NCI-H2196 (cell line): Measurements from ENCODE around the gene CCDC180.
"Not testable (repeated sequence)": the region's sequence is repeated elsewhere in the genome, so short reads cannot be mapped to it uniquely, and the experiment has no call there.

ENCODE experiments used
- DNase-seq: peaks from one replicate; lab custom pipeline; 2025; ENCODE audit not compliant: unreplicated experiment; lab: John Stamatoyannopoulos, UW

CCDC180 gene

DNA sequence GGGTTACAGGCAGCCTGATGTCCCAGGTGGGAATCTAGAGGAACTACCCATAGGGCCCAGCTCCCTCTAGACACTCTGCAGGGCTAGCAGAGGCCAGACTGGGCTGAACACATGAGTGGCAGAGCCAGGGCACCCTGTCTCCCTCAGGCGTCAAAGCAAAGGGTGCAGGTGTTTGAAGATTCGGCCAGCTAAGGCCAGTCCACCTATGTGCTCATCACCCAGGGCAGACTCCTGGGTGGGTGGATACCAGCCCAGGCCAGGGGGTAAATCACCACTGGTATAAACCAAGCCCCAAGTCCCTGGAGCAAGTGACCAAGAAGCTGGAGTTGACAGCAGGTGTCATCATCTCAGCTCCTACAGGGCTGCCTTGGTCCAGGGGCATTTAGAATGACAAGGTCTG is 3.4 kb downstream of the CCDC180 start:
- DNase-seq, result no peak

DNA sequence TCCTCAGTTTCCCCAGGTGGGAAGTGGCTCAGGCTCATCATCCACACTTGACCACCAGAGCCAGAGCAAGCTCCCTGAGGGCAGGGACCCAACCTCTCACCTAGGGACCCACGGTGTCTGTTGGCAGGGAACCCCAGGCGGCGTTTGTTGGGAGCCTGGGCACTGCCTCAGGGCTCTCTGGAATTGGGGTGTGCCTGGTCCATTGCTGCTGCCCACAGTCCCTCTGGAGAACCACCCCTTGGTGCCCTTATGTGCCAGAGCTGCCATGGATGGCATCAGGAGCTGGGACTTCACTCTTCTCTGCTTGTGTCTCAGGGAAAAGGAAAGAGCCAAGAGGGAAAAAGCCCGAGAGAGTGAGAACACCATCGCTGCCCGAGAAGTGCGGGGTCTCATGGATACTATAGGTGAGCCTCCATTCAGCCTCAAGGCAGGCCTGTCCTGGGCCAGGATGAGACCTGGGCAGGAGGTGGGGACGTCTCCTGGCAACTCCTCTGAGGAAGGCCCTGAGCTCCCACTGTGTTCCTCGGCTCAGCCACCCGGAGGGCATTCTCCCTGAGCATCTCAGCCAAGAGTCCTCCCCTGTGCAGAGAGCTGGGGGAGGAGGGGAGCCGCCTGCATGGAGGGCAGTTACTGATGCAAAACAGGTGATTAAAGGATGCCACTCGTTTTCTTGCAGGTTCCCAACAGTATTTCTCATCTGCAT is 4.5 kb downstream of the CCDC180 start:
- no peak for DNase-seq

DNA sequence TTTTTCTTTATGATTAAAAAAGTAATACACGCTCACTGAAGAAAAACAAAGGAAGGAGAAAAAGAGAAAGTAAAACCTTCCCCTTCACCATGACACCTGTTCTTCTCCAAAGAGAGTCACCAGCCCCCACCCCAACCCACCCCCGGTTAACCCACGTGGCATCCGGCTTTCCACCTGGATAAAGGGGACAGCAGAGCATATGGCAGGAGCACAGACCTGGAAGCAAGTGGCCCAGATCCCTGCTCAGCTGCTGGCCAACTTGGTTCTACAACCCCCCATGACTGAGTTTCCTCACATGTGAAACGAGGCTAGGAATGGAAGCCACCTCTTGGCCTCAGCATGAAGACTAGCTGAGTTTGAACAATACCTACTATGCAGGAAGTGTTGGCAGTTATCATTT is 5.1 kb downstream of the CCDC180 start:
- no peak for DNase-seq

DNA sequence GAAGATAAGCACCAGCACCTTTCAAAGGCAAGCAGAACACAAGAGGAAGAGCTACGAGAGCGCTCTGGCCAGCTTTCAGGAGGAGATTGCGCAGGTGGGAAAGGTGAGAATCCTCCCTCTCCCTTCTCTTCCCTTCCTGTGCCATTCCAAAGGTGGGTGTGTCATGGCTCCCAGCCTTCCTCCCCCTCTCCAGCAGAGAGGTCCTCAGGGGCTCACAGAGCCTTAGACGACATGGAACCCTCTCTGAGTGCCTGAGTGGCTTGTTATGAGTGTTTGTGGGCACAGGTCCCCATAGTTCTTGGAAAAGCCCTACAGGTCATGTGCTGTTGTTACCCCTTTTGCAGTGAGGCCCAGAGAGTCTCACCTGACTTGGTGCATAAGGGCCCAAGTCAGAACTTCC is 5.8 kb downstream of the CCDC180 start:
- no peak for DNase-seq

DNA sequence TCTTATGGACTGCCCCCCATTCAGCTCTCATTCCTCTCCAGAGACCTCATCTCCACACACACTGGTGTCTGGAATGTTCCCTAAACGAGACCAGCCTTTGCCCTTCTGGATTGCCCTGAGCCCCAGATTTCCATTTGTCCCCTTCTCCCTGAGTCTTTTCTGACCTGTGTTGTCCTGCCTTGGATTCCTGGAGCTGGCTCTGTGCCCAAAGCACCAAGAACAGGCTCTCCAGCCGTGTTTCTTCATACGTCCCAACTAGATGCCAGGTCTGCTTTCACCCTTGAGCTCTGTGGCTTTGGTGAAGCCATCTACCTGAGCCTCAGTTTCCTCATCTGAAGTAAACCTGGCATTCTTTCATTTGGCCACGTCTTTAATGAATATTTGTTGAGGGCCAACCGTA is 6.3 kb downstream of the CCDC180 start:
- no peak for DNase-seq

DNA sequence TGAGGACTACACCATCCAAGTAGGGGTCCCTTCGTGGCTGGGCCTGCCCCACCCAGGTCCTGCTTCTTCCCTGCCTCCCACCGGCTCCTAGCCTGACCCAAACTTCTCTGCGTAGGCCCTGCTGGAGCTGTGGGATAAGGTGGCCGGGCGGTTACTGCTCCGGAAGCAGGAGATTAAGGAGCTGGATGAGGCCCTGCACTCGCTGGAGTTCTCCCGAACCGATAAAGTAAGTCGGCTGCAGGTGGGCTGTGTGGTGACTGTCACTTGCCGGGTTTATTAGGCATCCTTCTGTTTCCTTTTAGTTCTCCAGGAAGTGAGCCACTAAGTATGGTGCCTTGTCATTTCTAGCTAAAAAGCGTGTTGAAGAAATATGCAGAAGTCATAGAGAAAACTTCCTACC is 7.0 kb downstream of the CCDC180 start:
- no peak for DNase-seq

DNA sequence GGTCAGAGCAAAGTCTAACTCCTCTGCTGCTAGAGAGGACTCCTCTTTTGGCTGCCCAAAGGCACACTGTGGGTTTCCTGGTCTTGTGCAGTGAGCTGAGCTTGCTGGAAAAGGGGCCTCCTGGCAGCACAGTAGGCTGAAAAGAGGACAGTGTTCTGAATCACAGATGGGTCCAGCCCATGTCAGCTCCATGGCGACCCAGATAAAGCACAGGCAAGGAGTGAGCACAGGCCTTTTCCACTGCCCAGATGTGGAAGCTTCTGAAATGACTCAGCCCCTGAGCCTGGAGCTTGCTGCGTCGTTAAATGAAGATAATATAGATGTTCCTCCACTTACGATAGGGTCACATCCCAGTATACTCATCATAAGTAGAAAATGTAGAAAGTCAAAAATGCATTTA is 8.1 kb downstream of the CCDC180 start:
- DNase-seq, result no peak

DNA sequence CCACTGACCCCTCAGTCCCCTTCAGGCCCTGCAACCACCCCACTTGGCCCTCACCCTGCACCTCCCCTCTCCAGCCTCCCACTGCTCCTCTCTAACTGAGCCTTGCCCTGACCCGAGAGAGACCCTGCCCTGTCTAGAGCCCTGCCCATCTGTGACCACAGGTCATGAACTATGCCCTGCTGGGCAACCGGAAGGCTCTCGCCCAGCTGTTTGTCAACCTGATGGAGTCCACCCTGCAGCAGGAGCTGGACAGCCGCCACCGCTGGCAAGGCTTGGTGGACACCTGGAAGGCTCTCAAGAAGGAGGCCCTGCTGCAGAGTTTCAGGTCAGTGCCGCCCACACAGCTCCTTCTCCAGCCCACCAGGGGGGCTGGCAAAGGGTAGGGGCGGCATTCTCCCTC is 9.4 kb downstream of the CCDC180 start:
- DNase-seq, result no peak

DNA sequence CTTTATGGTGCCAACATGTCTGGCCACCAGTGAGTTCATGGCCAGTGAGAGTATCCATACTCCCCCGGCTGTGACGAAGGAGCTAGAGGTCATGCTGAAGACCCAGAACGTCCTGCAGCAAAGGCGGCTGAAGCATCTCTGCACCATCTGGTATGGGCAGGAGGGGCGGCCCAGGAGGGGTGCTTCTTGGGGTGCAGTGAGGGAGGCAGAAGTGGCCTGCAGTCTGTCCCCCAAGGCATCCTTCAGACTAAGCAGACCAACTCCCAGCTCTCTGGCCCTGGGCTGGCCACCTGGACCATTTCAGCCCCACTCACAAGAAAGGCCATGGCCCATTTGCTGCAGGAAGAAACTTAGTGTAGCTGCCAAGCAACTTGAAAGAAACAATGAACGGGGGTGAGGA is 11.0 kb downstream of the CCDC180 start:
- DNase-seq, result no peak

DNA sequence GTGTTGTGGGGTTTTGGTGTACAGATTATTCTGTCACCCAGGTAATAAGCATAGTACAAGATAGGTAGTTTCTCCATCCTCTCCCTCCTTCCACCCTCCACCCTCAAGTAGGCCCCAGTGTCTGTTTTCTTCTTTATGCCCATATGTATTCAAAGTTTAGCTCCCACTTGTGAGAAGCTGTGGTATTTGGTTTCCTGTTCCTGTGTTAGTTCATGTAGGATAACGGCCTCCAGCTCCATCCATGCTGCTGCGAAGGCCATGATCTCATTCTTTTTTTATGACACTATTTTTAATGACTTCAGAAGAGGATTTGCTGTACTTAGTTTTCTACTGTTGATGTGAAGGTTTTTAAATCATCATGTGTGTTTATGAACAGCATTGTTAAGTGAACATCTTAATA is 11.9 kb downstream of the CCDC180 start:
- DNase-seq, result no peak

DNA sequence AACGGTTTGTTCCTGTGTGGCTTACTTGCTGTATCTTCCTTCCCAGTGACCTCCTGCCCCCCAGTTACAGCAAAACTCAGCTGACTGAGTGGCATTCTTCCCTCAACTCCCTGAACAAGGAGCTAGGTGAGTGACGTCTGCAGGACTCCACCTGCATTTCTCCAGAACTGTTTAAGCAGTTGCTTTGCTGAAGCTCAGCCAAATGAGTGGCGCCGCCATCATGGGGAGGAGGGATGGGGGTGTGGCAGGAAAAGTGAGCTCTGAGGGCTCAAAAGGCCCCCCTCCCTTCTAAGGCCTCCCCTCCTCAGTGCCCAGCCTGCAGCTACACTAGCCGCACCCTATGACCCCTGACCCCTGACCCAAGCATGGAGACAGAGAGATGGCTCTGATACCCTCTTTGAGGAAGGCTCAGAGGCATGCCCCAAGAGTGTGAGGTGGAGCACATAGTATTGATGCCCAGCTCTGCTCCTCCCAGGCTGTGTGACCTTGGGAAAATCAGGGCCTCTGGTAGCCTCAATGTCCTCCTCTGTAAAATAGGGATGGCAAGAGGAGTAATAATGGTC is 12.7 kb downstream of the CCDC180 start:
- no peak for DNase-seq

DNA sequence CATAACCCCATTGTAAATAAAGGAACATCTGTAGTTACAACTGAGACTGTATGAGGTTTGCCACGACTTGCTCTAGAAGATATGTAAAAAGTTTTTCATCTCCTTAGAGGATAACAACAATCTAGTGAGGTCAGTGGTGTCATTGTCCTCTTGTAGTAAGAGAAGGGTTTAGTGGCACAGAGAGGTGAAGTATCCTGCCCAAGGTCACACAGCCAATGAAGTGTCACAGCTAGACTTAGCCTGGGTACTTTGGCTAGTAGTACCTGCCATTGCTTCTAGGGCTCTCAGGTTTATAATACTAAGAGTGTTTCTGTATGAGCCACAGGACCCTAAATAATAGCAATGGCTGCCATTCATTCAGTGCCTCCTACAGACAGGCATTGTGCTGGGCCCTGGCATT is 13.8 kb downstream of the CCDC180 start:
- no peak for DNase-seq

DNA sequence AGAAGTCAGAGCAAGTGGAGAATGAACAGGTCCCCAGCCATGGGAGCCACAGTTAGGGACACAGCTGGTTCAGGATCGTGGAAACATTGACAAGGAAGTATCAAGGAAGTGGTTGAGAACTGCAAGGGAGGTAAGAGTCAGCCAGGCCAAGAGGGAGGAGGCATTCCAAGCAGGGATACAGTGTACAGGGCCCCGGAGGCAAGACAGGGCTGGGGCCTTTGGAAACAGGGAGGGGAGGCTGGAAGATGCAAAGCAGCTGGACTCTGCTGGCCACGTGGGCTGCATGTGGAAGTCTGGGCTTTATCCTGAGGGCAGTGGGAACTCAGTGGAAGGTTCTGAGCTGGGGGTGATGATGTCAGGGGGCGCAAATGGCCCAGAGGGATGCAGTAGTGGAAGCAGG is 14.2 kb downstream of the CCDC180 start:
- DNase-seq, result no peak

DNA sequence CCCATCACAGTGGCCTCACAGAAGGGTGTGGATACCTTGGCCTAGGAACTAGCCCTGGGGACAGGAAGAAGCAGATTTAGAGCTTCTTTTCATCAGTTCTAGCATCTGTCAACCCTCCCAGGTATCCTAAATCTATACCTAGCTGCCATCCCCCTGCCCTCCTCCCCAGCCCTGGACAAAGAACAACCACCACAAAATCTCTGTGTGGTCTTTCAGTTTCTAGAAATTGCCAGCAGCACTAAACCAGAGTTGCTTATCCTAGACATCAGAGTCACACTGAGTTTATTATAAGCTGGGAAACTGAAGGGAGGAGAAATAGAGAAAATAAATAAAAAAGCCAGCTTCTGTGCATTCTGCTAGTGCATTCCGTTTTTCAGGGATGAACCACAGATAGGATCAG is 14.6 kb downstream of the CCDC180 start:
- no peak for DNase-seq

DNA sequence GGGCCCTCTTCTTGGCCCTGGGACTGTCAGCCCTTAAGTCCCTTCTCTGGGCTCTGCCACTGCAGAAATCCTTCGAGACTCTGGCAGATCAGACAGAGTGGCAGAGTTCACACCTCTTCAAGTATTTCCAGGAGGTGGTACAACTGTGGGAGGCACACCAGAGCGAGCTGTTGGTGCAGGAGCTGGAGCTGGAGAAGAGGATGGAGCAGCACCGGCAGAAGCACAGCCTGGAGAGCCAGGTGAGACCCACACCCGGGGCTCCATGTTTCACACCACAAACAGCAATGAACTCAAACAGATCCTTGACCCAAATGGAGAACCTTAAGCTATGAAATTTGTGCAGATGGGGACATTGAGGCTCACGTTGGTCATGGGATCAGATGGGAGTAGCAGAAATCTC is 17.5 kb downstream of the CCDC180 start:
- DNase-seq, result no peak

DNA sequence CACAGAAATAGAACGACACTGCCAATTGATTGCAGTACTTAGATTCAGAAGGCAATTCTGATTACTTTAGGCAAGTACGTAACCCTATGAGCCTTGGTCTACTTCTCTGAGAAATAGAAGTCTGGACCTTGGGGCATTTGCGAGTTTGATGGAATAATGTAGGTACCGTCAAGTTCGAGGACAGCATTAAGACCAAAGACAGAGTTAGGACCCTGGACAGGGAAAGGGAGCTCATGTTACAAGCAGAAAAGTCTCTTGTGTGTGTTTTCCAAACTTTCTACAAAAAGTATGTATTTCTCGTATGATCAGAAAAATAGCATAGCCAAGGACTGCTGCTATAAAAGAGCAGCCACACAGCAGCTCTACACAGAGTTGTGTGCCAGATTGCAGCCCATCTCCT is 20.1 kb downstream of the CCDC180 start:
- no peak for DNase-seq

DNA sequence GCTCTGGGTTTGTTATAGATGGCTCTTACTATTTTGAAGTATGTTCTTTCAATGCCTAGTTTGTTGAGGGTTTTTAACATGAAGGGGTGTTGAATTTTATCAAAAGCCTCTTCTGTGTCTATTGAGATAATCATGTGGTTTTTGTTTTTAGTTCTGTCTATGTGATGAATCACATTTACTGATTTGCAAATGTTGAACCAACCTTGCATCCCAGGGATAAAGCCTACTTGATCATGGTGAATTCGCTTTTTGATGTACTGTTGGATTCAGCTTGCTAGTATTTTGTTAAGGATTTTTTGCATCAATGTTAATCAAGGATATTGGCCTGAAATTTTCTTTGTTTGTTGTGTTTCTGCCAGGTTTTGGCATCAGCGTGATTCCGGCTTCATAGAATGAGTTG is 25.5 kb downstream of the CCDC180 start:
- DNase-seq, result no peak

DNA sequence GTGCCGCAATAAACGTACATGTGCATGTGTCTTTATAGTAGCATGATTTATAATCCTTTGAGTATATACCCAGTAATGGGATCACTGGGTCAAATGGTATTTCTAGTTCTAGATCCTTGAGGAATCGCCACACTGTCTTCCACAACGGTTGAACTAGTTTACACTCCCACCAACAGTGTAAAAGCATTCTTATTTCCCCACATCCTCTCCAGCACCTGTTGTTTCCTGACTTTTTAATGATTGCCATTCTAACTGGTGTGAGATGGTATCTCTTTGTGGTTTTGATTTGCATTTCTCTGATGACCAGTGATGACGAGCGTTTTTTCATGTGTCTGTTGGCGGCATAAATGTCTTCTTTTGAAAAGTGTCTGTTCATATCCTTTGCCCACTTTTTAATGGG is 28.2 kb downstream of the CCDC180 start:
- DNase-seq, result not testable (repeated sequence)

DNA sequence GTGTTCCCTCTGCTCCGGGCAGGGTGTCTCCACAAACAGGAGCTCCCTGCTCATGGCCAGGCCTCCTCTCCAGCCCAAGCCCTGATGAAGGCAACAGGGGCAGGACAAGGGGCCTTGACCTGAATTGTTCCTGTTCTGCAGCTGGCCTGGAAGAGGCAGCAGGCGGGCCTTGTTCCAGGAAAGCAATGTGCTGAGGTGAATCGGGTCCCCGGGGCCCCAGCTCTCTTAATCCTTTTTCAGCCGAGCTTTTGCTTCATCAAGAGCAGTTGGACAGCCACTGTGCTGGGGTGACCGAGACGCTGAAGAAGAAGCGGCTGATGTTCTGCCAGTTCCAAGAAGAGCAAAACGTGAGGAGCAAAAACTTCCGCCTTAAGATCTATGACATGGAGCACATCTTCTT is 41.4 kb downstream of the CCDC180 start:
- DNase-seq, result no peak

DNA sequence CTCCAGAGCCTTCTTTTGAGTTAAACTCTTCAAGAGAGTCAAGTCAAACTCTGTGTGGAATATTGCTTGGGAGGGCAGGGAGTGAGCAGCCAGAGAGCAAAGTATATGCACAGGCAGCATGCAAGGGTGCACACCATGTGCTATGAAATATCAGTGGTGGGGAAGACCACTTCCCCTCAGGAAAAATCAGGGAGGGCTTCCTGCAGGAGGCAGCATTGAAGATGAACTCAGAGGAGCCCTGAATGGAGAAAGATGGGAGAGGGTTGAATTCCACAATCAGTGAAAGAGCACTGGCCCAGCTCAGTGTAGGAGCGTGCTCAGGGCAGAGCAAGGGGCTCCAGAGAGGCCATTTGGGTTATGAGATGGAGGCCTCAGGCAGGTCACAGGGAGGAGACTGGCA is 41.9 kb downstream of the CCDC180 start:
- no peak for DNase-seq

DNA sequence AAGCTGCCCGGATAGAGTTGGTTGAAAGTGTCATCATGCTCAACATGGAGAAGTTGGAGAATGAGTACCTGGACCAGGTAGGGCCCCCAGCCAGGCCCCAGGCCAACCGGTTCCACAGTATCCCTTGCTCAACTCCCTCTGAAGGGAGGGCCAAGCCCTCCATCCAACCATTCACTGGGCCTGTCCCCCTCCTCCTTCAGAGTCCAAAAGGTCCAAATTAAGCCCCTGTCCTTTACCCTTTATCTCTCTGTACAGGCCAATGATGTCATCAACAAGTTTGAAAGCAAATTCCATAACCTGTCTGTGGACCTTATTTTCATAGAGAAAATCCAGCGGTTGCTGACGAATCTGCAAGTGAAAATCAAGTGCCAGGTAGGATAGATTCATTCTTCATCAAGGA is 47.2 kb downstream of the CCDC180 start:
- DNase-seq, result no peak

DNA sequence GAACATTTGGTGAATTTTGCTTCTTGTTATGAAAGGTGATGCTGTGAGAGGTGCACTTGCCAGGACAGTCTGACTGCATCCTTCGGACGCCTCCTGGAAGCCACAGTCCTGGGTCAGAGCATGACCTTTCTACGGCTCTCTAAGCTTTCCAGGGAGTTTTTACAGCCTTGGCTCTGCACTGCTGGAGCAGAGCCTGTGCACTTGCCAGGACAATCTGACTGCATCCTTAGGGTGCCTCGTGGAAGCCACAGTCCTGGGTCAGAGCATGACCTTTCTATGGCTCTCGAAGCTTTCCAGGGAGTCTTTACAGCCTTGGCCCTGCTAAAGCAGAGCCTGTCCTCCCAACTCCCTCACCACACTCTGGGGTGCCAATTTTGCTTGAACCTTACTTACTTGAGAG is 49.6 kb downstream of the CCDC180 start:
- DNase-seq, result no peak
